Measurements from ENCODE around the gene SUN2. TPM values are rescaled to one million over a fixed set of nuclear protein-coding genes. Genes with fewer than 3 reads are reported as not detected.

The SUN2 gene
- total RNA-seq, 1 experiment from 2014 or later: 169 TPM

DNA sequence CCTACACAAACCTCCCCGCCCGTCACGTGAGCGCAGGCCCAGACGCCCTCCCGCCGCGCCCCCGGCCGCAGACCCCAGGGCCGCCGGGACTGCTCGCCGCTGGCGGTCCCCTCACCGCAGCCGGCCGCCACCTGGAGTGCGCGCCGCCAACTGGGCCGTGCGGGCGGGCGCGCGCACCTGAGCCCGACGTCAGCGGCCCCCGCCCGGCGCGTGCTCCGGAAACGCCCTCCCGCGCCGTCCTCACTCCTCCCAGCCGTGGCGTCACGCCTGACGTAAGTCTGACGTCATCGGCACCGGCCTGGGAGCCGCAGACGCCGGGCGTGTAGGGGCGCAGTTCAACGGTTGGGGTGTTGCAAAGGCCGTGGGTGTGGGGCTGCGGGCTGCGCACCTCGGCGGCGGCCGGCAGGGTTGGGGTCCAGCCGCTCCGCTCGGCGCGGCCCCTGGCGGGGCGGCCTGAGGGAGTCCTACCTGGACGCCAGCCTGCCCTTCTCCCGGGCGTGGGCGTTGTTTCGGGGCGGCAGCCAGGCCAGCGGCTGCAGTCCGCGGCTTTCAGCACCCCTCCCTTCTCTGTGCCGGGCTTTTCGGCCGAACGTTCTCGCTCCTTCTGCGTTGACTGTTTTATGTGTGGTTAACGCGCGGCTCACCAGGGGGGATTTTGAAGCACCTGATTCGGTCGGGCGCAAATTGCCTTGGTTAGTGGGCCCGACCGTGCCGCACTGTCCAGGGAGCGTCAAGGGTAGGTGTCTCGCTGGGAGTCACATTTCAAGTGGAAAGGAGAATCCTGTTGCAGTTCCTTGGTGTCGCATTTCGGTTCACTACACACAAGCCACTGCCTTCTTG is 54.8 kb downstream of the SUN2 start, which contains the start of gene JOSD1:
Gene JOSD1 (minus strand): TSS at position 155 of the 840 bp plus-strand sequence. CDS start 956 bp downstream, outside the sequence.
- intact Hi-C loops (cut with micrococcal nuclease; ENCODE audit: unreplicated experiment): loop anchor here (10.0 kb wide), 2 partner anchors 196 to 386 kb away; partner anchors contain the start of genes CSNK1E and DDX17

GRCh38 chr22:38700270-38700788 is 55.5 kb downstream of the SUN2 start:
- Histone ChIP-seq H3K27me3 (ENCODE audit: insufficient read depth, low read depth) (no peaks in the 10 kb centered on the region), H3K9me2 (ENCODE audit: insufficient read depth) (no peaks in the 10 kb centered on the region), H4K20me1 (ENCODE audit: insufficient read depth) (peaks cover 14% of the 10 kb centered on the region; the same call in 1 of the 2 replicates), H3K9me3 (ENCODE audit: insufficient read depth, low read depth) (no peaks in the 10 kb centered on the region), H3K4me2 (peak overlapping the region; percentile 92), H3K4me3 (peak overlapping the region; percentile 82), H3K27ac (peak overlapping the region; percentile 88), H3K4me1 (replicated peaks; ENCODE audit: insufficient read depth) (peaks cover 50% of the 10 kb centered on the region), H3K36me3 (ENCODE audit: low read depth) (peaks cover 22% of the 10 kb centered on the region; the same call in 1 of the 2 replicates), H3K79me2 (ENCODE audit: low read depth) (peaks cover 48% of the 10 kb centered on the region), H2AFZ (peak overlapping the region; percentile 63; the same call in 1 of the 2 replicates), H3F3A (ENCODE audit: insufficient read depth, low read depth) (peaks cover 60% of the 10 kb centered on the region)
- peak; percentile 56 to 85 for DNase-seq
- ChIA-PET POLR2A (ENCODE audit: unreplicated experiment) (interaction anchor here (0.5 to 0.6 kb wide), 2 partner anchors 13 to 338 kb away, joined by 4 to 6 read pairs; no protein-coding TSS in a partner anchor), CTCF (interaction anchor here (0.6 kb wide), 2 partner anchors 200 to 829 kb away, joined by 3 to 7 read pairs; no protein-coding TSS in a partner anchor)
- intact Hi-C loops (cut with micrococcal nuclease; ENCODE audit: unreplicated experiment): loop anchor here (10.0 kb wide), 2 partner anchors 196 to 386 kb away; partner anchors contain the start of genes CSNK1E and DDX17
- no peak for TF ChIP-seq EZH2 (IDR thresholded peaks at IDR 0.05; ENCODE audit: low read depth)
- TF ChIP-seq, protein P1, sequence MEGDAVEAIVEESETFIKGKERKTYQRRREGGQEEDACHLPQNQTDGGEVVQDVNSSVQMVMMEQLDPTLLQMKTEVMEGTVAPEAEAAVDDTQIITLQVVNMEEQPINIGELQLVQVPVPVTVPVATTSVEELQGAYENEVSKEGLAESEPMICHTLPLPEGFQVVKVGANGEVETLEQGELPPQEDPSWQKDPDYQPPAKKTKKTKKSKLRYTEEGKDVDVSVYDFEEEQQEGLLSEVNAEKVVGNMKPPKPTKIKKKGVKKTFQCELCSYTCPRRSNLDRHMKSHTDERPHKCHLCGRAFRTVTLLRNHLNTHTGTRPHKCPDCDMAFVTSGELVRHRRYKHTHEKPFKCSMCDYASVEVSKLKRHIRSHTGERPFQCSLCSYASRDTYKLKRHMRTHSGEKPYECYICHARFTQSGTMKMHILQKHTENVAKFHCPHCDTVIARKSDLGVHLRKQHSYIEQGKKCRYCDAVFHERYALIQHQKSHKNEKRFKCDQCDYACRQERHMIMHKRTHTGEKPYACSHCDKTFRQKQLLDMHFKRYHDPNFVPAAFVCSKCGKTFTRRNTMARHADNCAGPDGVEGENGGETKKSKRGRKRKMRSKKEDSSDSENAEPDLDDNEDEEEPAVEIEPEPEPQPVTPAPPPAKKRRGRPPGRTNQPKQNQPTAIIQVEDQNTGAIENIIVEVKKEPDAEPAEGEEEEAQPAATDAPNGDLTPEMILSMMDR (conservative IDR thresholded peaks at IDR 0.05): no peak
- BruUV-seq (replicated peaks): no TSS peak

More for the DNA sequence above, 54.8 kb downstream of the SUN2 start, which contains the start of gene JOSD1:
- H3K79me2 ChIP-seq (ENCODE audit: low read depth): peaks cover 44% of the 10 kb centered on the region
- peak within 1 kb of the TSS; percentile 88 for H3K27ac ChIP-seq
- ChIA-PET POLR2A (ENCODE audit: unreplicated experiment) (no interaction called here), CTCF (no interaction called here)
- peaks cover 43% of the 10 kb centered on the region for H3K4me1 ChIP-seq (replicated peaks; ENCODE audit: insufficient read depth)
- no peaks in the 10 kb centered on the region for H3K9me2 ChIP-seq (ENCODE audit: insufficient read depth)
- H3K27me3 ChIP-seq (ENCODE audit: insufficient read depth, low read depth): no peaks in the 10 kb centered on the region
- peak within 1 kb of the TSS; percentile 79 for H2AFZ ChIP-seq
- TSS peak; percentile 83 for BruUV-seq (replicated peaks)
- peak within 1 kb of the TSS; percentile 97 for H3K4me2 ChIP-seq
- H3K9me3 ChIP-seq (ENCODE audit: insufficient read depth, low read depth): no peaks in the 10 kb centered on the region
- peaks cover 14% of the 10 kb centered on the region; the same call in 1 of the 2 replicates for H4K20me1 ChIP-seq (ENCODE audit: insufficient read depth)
- peak; percentile 87 to 98 for DNase-seq
- peaks cover 54% of the 10 kb centered on the region for H3F3A ChIP-seq (ENCODE audit: insufficient read depth, low read depth)
- no peak for TF ChIP-seq EZH2 (IDR thresholded peaks at IDR 0.05; ENCODE audit: low read depth)
- TF ChIP-seq, protein P1 (conservative IDR thresholded peaks at IDR 0.05): no peak
- peak within 1 kb of the TSS; percentile 82 for H3K4me3 ChIP-seq
- H3K36me3 ChIP-seq (ENCODE audit: low read depth): peaks cover 22% of the 10 kb centered on the region; the same call in 1 of the 2 replicates

DNA sequence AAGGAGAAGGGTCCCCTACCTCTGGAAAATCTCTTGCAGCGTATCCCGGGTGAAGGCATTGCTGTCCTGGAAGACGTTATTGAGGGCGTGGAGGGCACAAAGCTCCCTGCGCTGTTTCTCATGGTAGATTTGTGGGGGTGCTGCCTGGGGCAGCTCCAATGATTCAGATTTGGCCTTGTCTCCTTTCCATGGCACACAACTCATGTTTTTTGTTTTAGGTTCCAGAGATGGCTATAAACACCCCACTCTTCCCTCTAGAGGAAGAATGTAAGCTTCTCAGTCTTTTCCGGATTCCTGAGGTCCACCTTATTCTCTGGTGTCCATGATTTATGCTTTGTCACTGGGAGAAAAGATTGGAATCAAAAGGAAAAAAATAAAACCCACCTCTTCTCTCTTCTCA is 56.0 kb downstream of the SUN2 start:
- peak in 1 of 2 experiments; percentile 70 for DNase-seq
- Histone ChIP-seq H3F3A (ENCODE audit: insufficient read depth, low read depth) (peaks cover 60% of the 10 kb centered on the region), H3K27me3 (ENCODE audit: insufficient read depth, low read depth) (no peaks in the 10 kb centered on the region), H4K20me1 (ENCODE audit: insufficient read depth) (peaks cover 14% of the 10 kb centered on the region; the same call in 1 of the 2 replicates), H3K4me2 (peak overlapping the region; percentile 92), H3K9me3 (ENCODE audit: insufficient read depth, low read depth) (no peaks in the 10 kb centered on the region), H3K4me3 (peak overlapping the region; percentile 82), H3K27ac (peak overlapping the region; percentile 88), H3K4me1 (replicated peaks; ENCODE audit: insufficient read depth) (peaks cover 52% of the 10 kb centered on the region), H3K9me2 (ENCODE audit: insufficient read depth) (no peaks in the 10 kb centered on the region), H3K79me2 (ENCODE audit: low read depth) (peaks cover 53% of the 10 kb centered on the region), H2AFZ (no peak overlapping the region), H3K36me3 (ENCODE audit: low read depth) (peaks cover 22% of the 10 kb centered on the region; the same call in 1 of the 2 replicates)
- no peak for TF ChIP-seq EZH2 (IDR thresholded peaks at IDR 0.05; ENCODE audit: low read depth)
- TF ChIP-seq, protein P1 (conservative IDR thresholded peaks at IDR 0.05): no peak; the same call in 1 of the 2 replicates
- ChIA-PET POLR2A (ENCODE audit: unreplicated experiment) (interaction anchor here (0.5 to 0.7 kb wide), 4 partner anchors 12 to 1224 kb away, joined by 3 to 6 read pairs (median 4); no protein-coding TSS in a partner anchor), CTCF (interaction anchor here (0.6 to 1.1 kb wide), 5 partner anchors 18 to 829 kb away, joined by 3 to 7 read pairs (median 4); partner anchors contain the start of gene TOMM22)
- TSS peak; percentile 67 for BruUV-seq (replicated peaks)
- intact Hi-C loops (cut with micrococcal nuclease; ENCODE audit: unreplicated experiment): loop anchor here (10.0 kb wide), 2 partner anchors 195 to 385 kb away; partner anchors contain the start of genes CSNK1E and DDX17

Data from PC-9 (cell line).